B cell (primary cell): ENCODE measurements around the gene CAMK4. TPM values are rescaled to one million over a fixed set of nuclear protein-coding genes. Genes with fewer than 3 reads are reported as not detected.

Experiments
- ATAC-seq: fragments of 200-7000 bp; cut with Tn5 transposase; one replicate; pipeline ENCODE4 v1.10.0; 2021; ENCODE audit warnings: low read depth, mild to moderate bottlenecking, moderate number of reproducible peaks, moderate library complexity
- CTCF ChIA-PET: fragments of 350-600 bp; sonication (Branson Sonifier 250); formaldehyde crosslinking; loops from one replicate; lab custom pipeline; 2021; ENCODE audit warnings: antibody characterized with exemption, inconsistent platforms; lab: Charles Lee
- POLR2A ChIA-PET: fragments of 350-600 bp; sonication (Branson Sonifier 250); formaldehyde crosslinking; loops from one replicate; lab custom pipeline; 2021; ENCODE audit warnings: antibody characterized with exemption; lab: Charles Lee
- DNase-seq: peaks from one replicate; pipeline ENCODE4 v3.0.0; 2013
- H2AFZ ChIP-seq: 2 replicates; pipeline ENCODE4 v1.6.1; 2012; ENCODE audit warnings: mild to moderate bottlenecking, low read depth, low read length; ENCODE audit not compliant: insufficient read depth, poor library complexity, severe bottlenecking
- H3K27ac ChIP-seq, 2 donors: 1 replicate in 1 of 2; 2 replicates in 1 of 2; pipeline ENCODE4 v1.5.1; 2012 to 2013; ENCODE audit warnings: low read length in 2 of 2, mild to moderate bottlenecking in 2 of 2, moderate library complexity in 1 of 2
- H3K27me3 ChIP-seq, 4 experiments: fragments of 200-600 bp in 1 of 4; sonication (generic) in 1 of 4; replicated peaks in 1 of 4; 1 replicate in 2 of 4; 2 replicates in 2 of 4; pipeline versions ENCODE4 v1.6.1 to v1.7.0; 2013 to 2016; ENCODE audit warnings: low read length in 3 of 4, mild to moderate bottlenecking in 2 of 4, mixed read lengths in 1 of 4, moderate library complexity in 1 of 4; ENCODE audit not compliant: insufficient read depth in 4 of 4, control insufficient read depth in 3 of 4; ENCODE audit errors: control extremely low read depth in 1 of 4
- H3K36me3 ChIP-seq, 2 experiments: replicated peaks in 1 of 2; 1 replicate in 1 of 2; 2 replicates in 1 of 2; pipeline versions ENCODE4 v1.6.1 to v1.7.1; 2013; ENCODE audit warnings: low read length in 1 of 2; ENCODE audit not compliant: insufficient read depth in 2 of 2, control insufficient read depth in 1 of 2; ENCODE audit errors: control extremely low read depth in 1 of 2, extremely low read depth in 1 of 2
- H3K4me1 ChIP-seq, 2 donors: fragments of 200-600 bp in 1 of 2; sonication (generic) in 1 of 2; 1 replicate in 1 of 2; 2 replicates in 1 of 2; pipeline versions ENCODE4 v1.5.1 to v1.6.1; 2013 to 2017; ENCODE audit warnings: low read length in 2 of 2; ENCODE audit not compliant: control insufficient read depth in 2 of 2, insufficient read depth in 2 of 2
- H3K4me2 ChIP-seq: replicated peaks from 2 replicates; pipeline ENCODE3; 2012; ENCODE audit warnings: mild to moderate bottlenecking, low read depth, low read length; ENCODE audit not compliant: poor library complexity, severe bottlenecking
- H3K4me3 ChIP-seq, 5 experiments: fragments of 200-600 bp in 1 of 5; sonication (generic) in 1 of 5; 1 replicate in 3 of 5; 2 replicates in 2 of 5; pipeline versions ENCODE4 v1.5.1 to v1.7.0; 2011 to 2016; ENCODE audit warnings: low read length in 4 of 5, mild to moderate bottlenecking in 4 of 5, low read depth in 2 of 5, control low read depth in 1 of 5, moderate library complexity in 1 of 5; ENCODE audit not compliant: insufficient read depth in 1 of 5; ENCODE audit errors: control extremely low read depth in 1 of 5, extremely low read depth in 1 of 5
- H3K79me2 ChIP-seq: fragments of 200-600 bp; sonication (generic); one replicate; pipeline ENCODE4 v1.6.0; 2016; ENCODE audit warnings: low read length; ENCODE audit not compliant: control insufficient read depth, insufficient read depth
- H3K9ac ChIP-seq: fragments of 200-600 bp; sonication (generic); 2 replicates; pipeline ENCODE4 v1.6.1; 2017; ENCODE audit warnings: mild to moderate bottlenecking, low read length, moderate library complexity
- H3K9me3 ChIP-seq, 3 donors: one replicate each; pipeline versions ENCODE4 v1.6.1 to v1.7.1; 2013; ENCODE audit warnings: low read length in 2 of 3; ENCODE audit not compliant: control insufficient read depth in 2 of 3, insufficient read depth in 1 of 3; ENCODE audit errors: control extremely low read depth in 1 of 3
- H4K20me1 ChIP-seq: 2 replicates; pipeline ENCODE4 v1.6.0; 2012; ENCODE audit warnings: mild to moderate bottlenecking, low read length; ENCODE audit not compliant: insufficient read depth, control insufficient read depth, poor library complexity, severe bottlenecking
- H3K27ac Mint-ChIP-seq: one replicate; pipeline ENCODE4 v1.8.0; 2021; ENCODE audit warnings: mixed read lengths
- H3K27me3 Mint-ChIP-seq: one replicate; pipeline ENCODE4 v1.8.0; 2021; ENCODE audit warnings: mixed read lengths
- H3K4me1 Mint-ChIP-seq: one replicate; pipeline ENCODE4 v1.8.0; 2021; ENCODE audit warnings: mixed read lengths
- H3K4me3 Mint-ChIP-seq: one replicate; pipeline ENCODE4 v1.8.0; 2021; ENCODE audit warnings: mixed read lengths
- H3K9me3 Mint-ChIP-seq: one replicate; pipeline ENCODE4 v1.8.0; 2022; ENCODE audit warnings: mixed read lengths; ENCODE audit not compliant: insufficient read depth
- EZH2 ChIP-seq: IDR thresholded peaks from 2 replicates; pipeline ENCODE4 v1.6.1; 2012; ENCODE audit warnings: borderline replicate concordance, low read depth, mild to moderate bottlenecking, moderate library complexity, low read length; ENCODE audit not compliant: insufficient read depth, poor library complexity, severe bottlenecking
- WGBS: methylation state at CpG from one replicate; pipeline ENCODE4 v1.1.5; 2013; ENCODE audit warnings: missing lambda C conversion rate; ENCODE audit not compliant: insufficient coverage; 5-methylcytosine and 5-hydroxymethylcytosine counted together
- intact Hi-C: fragments of 100-400 bp; cut with micrococcal nuclease; formaldehyde crosslinking; loops from one replicate; pipeline ENCODE4 v1.10.0; 2022
- polyA plus RNA-seq: library from polyadenylated mRNA; depleted of rRNA; stranded (reverse); fragments of >200 nt; gene quantifications from 2 replicates; pipeline ENCODE4 v1.2.3, GENCODE V29; 2012
- total RNA-seq, 2 donors: library from RNA; stranded (reverse); fragments of 120-200 nt in 1 of 2; gene quantifications; 1 replicate in 1 of 2; 2 replicates in 1 of 2; pipeline versions ENCODE4 v1.2.3 to v1.2.4, GENCODE V29; 2013 to 2022
- TF ChIP-seq, protein P1 (sequence below): fragments of 200-600 bp; IDR thresholded peaks from one replicate; pipeline ENCODE4 v1.8.0; 2022; ENCODE audit warnings: antibody characterized with exemption, mild to moderate bottlenecking

The CAMK4 gene
- total and polyA plus RNA-seq, 2 donors (not counting 1 experiment from before 2014, with no cell fraction given), result 0.78 to 4.8 TPM

DNA sequence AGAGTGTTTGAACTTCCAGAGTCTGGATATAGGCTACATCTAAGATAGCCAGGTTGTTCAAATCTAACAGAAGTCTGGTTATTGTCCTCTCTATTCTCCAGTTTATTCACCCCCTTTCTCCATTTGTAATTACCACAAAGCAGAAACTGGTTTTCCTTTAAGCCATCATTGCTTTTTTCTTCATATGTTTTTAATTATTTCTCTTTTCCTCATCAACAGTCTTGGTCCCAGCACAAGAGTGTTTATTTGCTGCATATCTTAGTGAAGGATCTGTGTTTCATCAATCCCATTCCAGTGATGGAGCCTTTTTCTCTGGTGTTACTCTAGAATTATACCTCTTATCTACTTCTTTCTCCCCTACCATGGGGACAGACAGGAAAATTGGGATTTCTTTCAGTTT lies 142.2 kb downstream of the CAMK4 start:
- H3K9me3 Mint-ChIP-seq, result peaks cover 4% of the 10 kb centered on the region
- H3K27me3 ChIP-seq, result no peaks in the 10 kb centered on the region
- ChIA-PET POLR2A (no interaction called here), CTCF (no interaction called here)
- no peaks in the 10 kb centered on the region for H3K4me1 Mint-ChIP-seq
- intact Hi-C loops, result no loop called here
- H3K4me2 ChIP-seq, result no peak overlapping the region
- H3K9ac ChIP-seq, result no peak overlapping the region
- no peak overlapping the region for H3K4me3 ChIP-seq
- DNase-seq (no peak), ATAC-seq (no peak)
- no peaks in the 10 kb centered on the region for H3K79me2 ChIP-seq
- H3K36me3 ChIP-seq, result no peaks in the 10 kb centered on the region
- H3K9me3 ChIP-seq, result no peaks in the 10 kb centered on the region
- no peaks in the 10 kb centered on the region for H4K20me1 ChIP-seq
- H2AFZ ChIP-seq, result no peak overlapping the region
- no peaks in the 10 kb centered on the region for H3K27me3 Mint-ChIP-seq
- H3K4me1 ChIP-seq, result no peaks in the 10 kb centered on the region
- no peak overlapping the region for H3K4me3 Mint-ChIP-seq
- H3K27ac Mint-ChIP-seq, result no peak overlapping the region
- H3K27ac ChIP-seq, result no peak overlapping the region
- TF ChIP-seq, protein P1, sequence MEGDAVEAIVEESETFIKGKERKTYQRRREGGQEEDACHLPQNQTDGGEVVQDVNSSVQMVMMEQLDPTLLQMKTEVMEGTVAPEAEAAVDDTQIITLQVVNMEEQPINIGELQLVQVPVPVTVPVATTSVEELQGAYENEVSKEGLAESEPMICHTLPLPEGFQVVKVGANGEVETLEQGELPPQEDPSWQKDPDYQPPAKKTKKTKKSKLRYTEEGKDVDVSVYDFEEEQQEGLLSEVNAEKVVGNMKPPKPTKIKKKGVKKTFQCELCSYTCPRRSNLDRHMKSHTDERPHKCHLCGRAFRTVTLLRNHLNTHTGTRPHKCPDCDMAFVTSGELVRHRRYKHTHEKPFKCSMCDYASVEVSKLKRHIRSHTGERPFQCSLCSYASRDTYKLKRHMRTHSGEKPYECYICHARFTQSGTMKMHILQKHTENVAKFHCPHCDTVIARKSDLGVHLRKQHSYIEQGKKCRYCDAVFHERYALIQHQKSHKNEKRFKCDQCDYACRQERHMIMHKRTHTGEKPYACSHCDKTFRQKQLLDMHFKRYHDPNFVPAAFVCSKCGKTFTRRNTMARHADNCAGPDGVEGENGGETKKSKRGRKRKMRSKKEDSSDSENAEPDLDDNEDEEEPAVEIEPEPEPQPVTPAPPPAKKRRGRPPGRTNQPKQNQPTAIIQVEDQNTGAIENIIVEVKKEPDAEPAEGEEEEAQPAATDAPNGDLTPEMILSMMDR, result no peak
- TF ChIP-seq EZH2, result no peak

DNA sequence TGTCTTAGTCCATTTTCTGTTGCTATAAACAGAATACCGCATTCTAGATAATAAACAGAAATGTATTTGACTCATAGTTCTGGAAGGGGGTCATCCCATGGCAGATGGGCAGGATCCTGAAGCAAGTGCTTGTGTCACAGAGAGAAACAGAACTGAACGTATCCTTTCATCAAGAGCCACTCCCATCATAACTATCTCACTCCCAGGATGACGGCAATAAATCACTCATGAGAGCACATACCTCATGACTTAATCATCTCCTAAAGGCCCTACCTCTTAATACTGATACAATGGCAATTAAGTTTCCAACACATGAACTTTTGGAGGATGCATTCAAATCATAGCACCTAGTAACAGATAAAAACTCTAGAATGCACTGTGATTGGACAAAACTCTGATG lies 142.9 kb downstream of the CAMK4 start:
- ChIA-PET POLR2A (no interaction called here), CTCF (no interaction called here)
- Mint-ChIP-seq H3K27ac (no peak overlapping the region), H3K4me1 (no peaks in the 10 kb centered on the region), H3K9me3 (peaks cover 4% of the 10 kb centered on the region), H3K4me3 (no peak overlapping the region), H3K27me3 (no peaks in the 10 kb centered on the region)
- Histone ChIP-seq H3K79me2 (no peaks in the 10 kb centered on the region), H3K4me3 (no peak overlapping the region), H3K4me2 (no peak overlapping the region), H3K36me3 (no peaks in the 10 kb centered on the region), H3K4me1 (no peaks in the 10 kb centered on the region), H2AFZ (no peak overlapping the region), H3K9ac (no peak overlapping the region), H3K27me3 (no peaks in the 10 kb centered on the region), H3K27ac (no peak overlapping the region), H3K9me3 (no peaks in the 10 kb centered on the region), H4K20me1 (no peaks in the 10 kb centered on the region)
- DNase-seq (no peak), ATAC-seq (no peak)
- TF ChIP-seq EZH2, result no peak
- TF ChIP-seq, protein P1, result no peak
- 95% methylated on average over 2 of the region's 3 CpGs for WGBS
- intact Hi-C loops, result no loop called here
